Esophagus squamous epithelium (tissue), 5 donors: ENCODE data around the gene CILP2. TPM values are rescaled to one million over a fixed set of nuclear protein-coding genes. Genes with fewer than 3 reads are reported as not detected.

Experiments
- DNase-seq: peaks from one replicate; lab custom pipeline; 2025; lab: John Stamatoyannopoulos, UW
- H3K27ac ChIP-seq, 4 donors: fragments of 200-600 bp; sonication (generic); one replicate each; pipeline ENCODE4 v1.5.1; 2016 to 2019; ENCODE audit warnings: mild to moderate bottlenecking in 1 of 4
- H3K27me3 ChIP-seq, 4 donors: fragments of 200-600 bp; sonication (generic); 1 replicate in 3 of 4; 2 replicates in 1 of 4; pipeline versions ENCODE4 v1.5.1 to v1.6.0; 2017 to 2021; ENCODE audit warnings: antibody characterized with exemption in 1 of 4
- H3K36me3 ChIP-seq, 3 donors: fragments of 200-600 bp; sonication (generic); one replicate each; pipeline ENCODE4 v1.5.1; 2016 to 2019
- H3K4me1 ChIP-seq, 3 donors: fragments of 200-600 bp; sonication (generic); one replicate each; pipeline ENCODE4 v1.5.1; 2017 to 2019
- H3K4me3 ChIP-seq, 4 donors: fragments of 200-600 bp; sonication (generic); 1 replicate in 3 of 4; 2 replicates in 1 of 4; pipeline ENCODE4 v1.5.1; 2016 to 2019; ENCODE audit warnings: mild to moderate bottlenecking in 2 of 4, moderate library complexity in 1 of 4
- H3K9me3 ChIP-seq, 3 donors: fragments of 200-600 bp; sonication (generic); one replicate each; pipeline ENCODE4 v1.5.1; 2016 to 2019
- CTCF ChIP-seq, 6 experiments: fragments of 450-650 bp in 4 of 6; fragments of 200-600 bp in 2 of 6; sonication (generic) in 2 of 6; IDR thresholded peaks; one replicate each; pipeline ENCODE4 v1.5.1; 2016 to 2019; ENCODE audit warnings: antibody characterized with exemption in 6 of 6, mild to moderate bottlenecking in 4 of 6, moderate library complexity in 4 of 6
- POLR2A ChIP-seq, 4 donors: fragments of 450-650 bp; IDR thresholded peaks; one replicate each; pipeline ENCODE4 v1.6.1; 2017; ENCODE audit warnings: antibody characterized with exemption in 4 of 4, mild to moderate bottlenecking in 4 of 4, moderate library complexity in 3 of 4
- WGBS, 2 donors: methylation state at CpG; one replicate each; pipeline ENCODE4 v1.1.5; 2018; 5-methylcytosine and 5-hydroxymethylcytosine counted together
- intact Hi-C: fragments of 100-400 bp; cut with DNase I; formaldehyde crosslinking; loops from one replicate; pipeline ENCODE4 v1.15.0; 2022
- total RNA-seq, 4 donors: library from RNA; depleted of rRNA; stranded (reverse); fragments of >200 nt; gene quantifications; one replicate each; pipeline ENCODE4 v1.1.0, GENCODE V29; 2016
- donor health status: DM: yes; HTN: yes; CAD: no.

The CILP2 gene
- total RNA-seq, 4 donors from 2014 or later, result under 0.01 TPM; not detected in 3

DNA sequence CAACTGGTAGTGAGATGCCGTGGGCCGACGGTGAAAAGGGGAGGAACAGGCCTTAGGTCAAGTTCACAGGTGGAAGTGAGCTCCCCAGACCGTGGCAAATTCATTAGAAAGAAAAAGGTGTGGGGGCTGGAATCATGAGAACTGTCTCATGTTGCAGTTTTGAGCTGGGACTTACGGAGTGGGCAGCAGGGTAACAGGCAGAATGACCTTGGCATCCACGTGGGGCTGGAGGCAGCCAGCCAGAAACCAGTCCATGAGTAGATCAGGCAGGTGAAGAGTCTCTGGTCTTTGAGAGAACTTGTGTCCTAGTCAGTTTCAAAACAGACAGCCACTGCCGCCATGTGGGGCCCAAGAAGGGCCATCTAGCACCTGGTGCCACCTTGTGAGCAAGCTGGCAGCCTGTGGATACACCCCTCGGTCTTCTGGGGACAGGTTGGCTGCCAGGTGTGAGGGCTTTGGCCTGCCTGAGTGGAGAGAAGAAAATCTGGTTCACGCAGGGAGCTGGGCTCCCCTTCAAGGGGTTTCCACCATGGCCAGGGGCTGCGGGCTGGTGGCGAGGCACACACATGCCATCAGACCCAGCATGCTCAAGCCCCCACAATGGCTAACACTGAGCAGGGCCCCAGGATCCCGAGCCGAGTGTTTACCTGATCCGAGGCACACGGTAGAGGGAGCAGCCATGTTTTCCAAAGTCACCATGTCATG, 46.6 kb upstream of the CILP2 start:
- 77 to 88% methylated on average over 3 to 6 of the region's 15 CpGs for WGBS, 2 donors
- peaks cover 35 to 45% (median 43%) of the 10 kb centered on the region in 3 donors for H3K4me1 ChIP-seq
- no peak overlapping the region for H3K4me3 ChIP-seq
- peaks cover 19 to 54% (median 37%) of the 10 kb centered on the region in 3 donors for H3K36me3 ChIP-seq
- TF ChIP-seq POLR2A (IDR thresholded peaks at IDR 0.05) (no peak), CTCF (IDR thresholded peaks at IDR 0.05) (no peak)
- no peaks in the 10 kb centered on the region for H3K9me3 ChIP-seq
- H3K27me3 ChIP-seq, result no peaks in the 10 kb centered on the region
- no peak for DNase-seq
- intact Hi-C loops, result loop anchor here (5.0 kb wide), 1 partner anchor 124 kb away; no protein-coding TSS in a partner anchor
- no peak overlapping the region for H3K27ac ChIP-seq

- WGBS, 2 donors, result 90 to 97% methylated on average over 11 to 15 of the region's 21 CpGs
- Histone ChIP-seq H3K27ac (no peak overlapping the region), H3K4me1 (peaks cover 29 to 39% (median 36%) of the 10 kb centered on the region in 3 donors), H3K27me3 (no peaks in the 10 kb centered on the region), H3K4me3 (no peak overlapping the region), H3K36me3 (peaks cover 21 to 57% (median 40%) of the 10 kb centered on the region in 3 donors), H3K9me3 (no peaks in the 10 kb centered on the region)
- DNase-seq, result no peak
- intact Hi-C loops, result loop anchor here (5.0 kb wide), 1 partner anchor 125 kb away; no protein-coding TSS in a partner anchor
- no peak for TF ChIP-seq POLR2A (IDR thresholded peaks at IDR 0.05)
- TF ChIP-seq CTCF (IDR thresholded peaks at IDR 0.05), result no peak
Measured at GRCh38 chr19:19492026-19492610, 45.9 kb upstream of the CILP2 start.

DNA sequence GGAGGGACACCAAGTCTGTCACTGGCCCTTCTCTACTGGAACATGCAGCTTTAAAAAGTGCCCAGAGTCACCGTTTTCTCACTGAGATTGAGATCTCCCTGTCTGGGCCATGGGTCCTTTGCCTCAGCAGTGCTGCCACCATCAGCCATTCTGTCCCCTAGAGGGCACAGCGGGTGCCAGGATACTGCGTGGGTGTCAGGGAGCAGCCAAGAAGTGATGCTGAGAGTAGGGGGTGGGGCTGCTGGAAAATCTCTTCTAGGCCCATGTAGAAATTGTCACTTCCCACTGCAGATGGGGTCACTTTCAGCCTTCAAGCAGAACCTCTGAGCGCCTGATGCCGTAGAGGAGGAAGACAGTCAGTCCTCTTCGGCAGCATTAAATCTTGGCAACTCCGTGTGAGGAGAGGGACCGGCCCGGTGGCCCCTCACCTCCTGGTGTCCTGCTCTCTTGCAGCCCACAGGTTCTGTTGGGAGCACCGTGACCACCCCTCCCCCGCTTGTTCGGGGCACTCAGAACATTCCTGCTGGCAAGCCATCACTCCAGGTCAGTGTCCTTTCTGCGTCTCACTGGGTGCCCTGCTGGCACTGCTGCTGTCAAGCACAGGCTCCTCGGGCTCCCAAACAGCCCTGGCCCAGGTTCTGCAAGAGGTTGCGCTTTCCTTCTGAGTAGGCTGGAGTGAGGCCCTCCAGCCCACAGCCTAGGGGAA, 44.1 kb upstream of the CILP2 start:
- Histone ChIP-seq H3K4me3 (no peak overlapping the region), H3K27me3 (no peaks in the 10 kb centered on the region), H3K27ac (no peak overlapping the region), H3K4me1 (peaks cover 13 to 20% (median 18%) of the 10 kb centered on the region in 3 donors), H3K36me3 (peaks cover 21 to 76% (median 49%) of the 10 kb centered on the region in 3 donors), H3K9me3 (no peaks in the 10 kb centered on the region)
- intact Hi-C loops, result loop anchor here (5.0 kb wide), 1 partner anchor 127 kb away; no protein-coding TSS in a partner anchor
- WGBS, 2 donors, result 85 to 88% methylated on average over 5 of the region's 15 CpGs
- TF ChIP-seq CTCF (IDR thresholded peaks at IDR 0.05) (no peak), POLR2A (IDR thresholded peaks at IDR 0.05) (no peak)
- no peak for DNase-seq

DNA sequence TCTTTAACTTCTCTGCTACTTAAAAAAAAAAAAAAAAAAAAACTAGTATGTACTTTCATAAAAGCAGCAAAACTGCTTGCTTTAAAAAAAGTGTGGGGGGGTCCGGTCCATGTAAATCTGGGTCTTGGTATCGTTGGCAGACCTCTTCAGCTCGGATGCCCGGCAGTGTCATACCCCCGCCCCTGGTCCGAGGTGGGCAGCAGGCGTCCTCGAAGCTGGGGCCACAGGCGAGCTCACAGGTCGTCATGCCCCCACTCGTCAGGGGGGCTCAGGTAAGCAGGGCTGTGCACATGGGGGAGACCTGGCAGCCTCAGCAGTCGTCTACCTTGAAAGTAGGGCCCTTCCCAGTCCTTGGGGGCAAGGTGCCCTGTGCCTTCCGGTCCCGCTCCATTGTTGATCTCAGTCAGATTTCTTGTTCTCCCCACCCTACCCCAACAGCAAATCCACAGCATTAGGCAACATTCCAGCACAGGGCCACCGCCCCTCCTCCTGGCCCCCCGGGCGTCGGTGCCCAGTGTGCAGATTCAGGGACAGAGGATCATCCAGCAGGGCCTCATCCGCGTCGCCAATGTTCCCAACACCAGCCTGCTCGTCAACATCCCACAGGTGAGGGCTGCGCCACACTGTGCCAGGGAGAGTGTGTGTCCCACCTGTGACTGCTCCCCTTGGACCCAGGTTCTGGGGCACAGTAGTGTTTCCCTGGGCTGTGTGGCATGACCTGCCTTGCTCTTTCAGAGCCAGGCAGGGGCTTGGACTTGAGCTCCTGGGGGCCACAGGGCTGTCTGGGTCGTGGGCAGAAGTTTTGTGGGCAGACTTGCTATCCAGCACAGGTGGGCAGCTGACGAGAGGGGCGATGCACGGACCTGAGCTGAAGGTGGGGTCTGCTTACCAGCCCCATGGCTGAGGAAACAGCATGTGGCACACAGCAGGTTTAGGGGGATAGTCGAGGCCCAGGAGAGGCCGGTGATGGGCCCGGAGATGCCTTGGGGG, 42.2 kb upstream of the CILP2 start:
- intact Hi-C loops, result no loop called here
- TF ChIP-seq CTCF (IDR thresholded peaks at IDR 0.05) (no peak), POLR2A (IDR thresholded peaks at IDR 0.05) (no peak)
- H3K36me3 ChIP-seq, result peaks cover 21 to 95% (median 68%) of the 10 kb centered on the region in 3 donors
- no peaks in the 10 kb centered on the region for H3K27me3 ChIP-seq
- H3K9me3 ChIP-seq, result no peaks in the 10 kb centered on the region
- no peak overlapping the region for H3K4me3 ChIP-seq
- peaks cover 0 to under 1% (median 0%) of the 10 kb centered on the region in 3 donors for H3K4me1 ChIP-seq
- no peak overlapping the region for H3K27ac ChIP-seq
- DNase-seq, result no peak
- 89 to 91% methylated on average over 15 to 22 of the region's 30 CpGs for WGBS, 2 donors
